K562 (cell line): ENCODE results near the gene ARHGAP15. TPM values are rescaled to one million over a fixed set of nuclear protein-coding genes. Genes with fewer than 3 reads are reported as not detected.

Experiments used
- polyA plus RNA-seq, 8 experiments: library from polyadenylated mRNA; depleted of rRNA in 4 of 8; stranded (reverse) in 5 of 8; unstranded in 3 of 8; fragments of >200 nt; fragmentation: Nextera tagmentation in 2 of 8; fragmentation: Illumina TruSeq in 1 of 8; extraction: Ambion mirVana in 2 of 8; extraction: Trizol in 1 of 8; gene quantifications; 2 replicates each; pipeline versions ENCODE4 v1.2.1 to v1.2.3, GENCODE V29; 2011 to 2014; ENCODE audit warnings: inconsistent platforms in 1 of 8, missing spikeins in 1 of 8
- total RNA-seq, 7 experiments: library from RNA; depleted of rRNA in 6 of 7; stranded (reverse); fragments of >200 nt in 6 of 7; fragmentation: Illumina TruSeq in 2 of 7; extraction: Trizol in 2 of 7; gene quantifications; 2 replicates each; pipeline versions ENCODE4 v1.2.1 to v1.2.3, GENCODE V29; 2011 to 2021; ENCODE audit warnings: low replicate concordance in 1 of 7
- TF ChIP-seq, protein P1 (sequence below): fragments of 450-650 bp; IDR thresholded peaks from 2 replicates; pipeline ENCODE4 v1.6.1; 2016; ENCODE audit warnings: mild to moderate bottlenecking, moderate library complexity

The ARHGAP15 gene
- total and polyA plus RNA-seq, 9 of the 15 experiments (the other 6 are each of a cell fraction or from before 2014, with no cell fraction given), result 1.5 to 17.9 (median 7.9) TPM

DNA sequence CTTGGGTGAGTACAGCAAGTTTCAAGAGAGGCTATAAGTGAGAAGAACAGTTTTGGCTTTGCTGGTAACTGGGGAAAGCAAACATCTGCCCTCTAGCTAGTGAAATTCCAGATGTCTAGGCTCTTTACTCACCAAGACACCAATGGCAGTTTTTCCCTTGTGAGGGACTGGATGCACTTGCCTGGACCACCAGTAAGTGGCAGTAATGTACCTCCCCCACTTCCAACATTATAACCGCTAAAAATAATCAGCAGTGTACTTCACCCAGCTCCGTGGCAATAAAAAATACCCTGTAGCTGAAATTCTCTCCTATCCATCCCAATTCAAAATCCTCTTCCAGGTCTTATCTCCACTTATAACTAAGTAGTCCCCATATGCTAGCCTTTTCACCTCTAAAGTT, 383.9 kb downstream of the ARHGAP15 start (continued):
- TF ChIP-seq, protein P1, sequence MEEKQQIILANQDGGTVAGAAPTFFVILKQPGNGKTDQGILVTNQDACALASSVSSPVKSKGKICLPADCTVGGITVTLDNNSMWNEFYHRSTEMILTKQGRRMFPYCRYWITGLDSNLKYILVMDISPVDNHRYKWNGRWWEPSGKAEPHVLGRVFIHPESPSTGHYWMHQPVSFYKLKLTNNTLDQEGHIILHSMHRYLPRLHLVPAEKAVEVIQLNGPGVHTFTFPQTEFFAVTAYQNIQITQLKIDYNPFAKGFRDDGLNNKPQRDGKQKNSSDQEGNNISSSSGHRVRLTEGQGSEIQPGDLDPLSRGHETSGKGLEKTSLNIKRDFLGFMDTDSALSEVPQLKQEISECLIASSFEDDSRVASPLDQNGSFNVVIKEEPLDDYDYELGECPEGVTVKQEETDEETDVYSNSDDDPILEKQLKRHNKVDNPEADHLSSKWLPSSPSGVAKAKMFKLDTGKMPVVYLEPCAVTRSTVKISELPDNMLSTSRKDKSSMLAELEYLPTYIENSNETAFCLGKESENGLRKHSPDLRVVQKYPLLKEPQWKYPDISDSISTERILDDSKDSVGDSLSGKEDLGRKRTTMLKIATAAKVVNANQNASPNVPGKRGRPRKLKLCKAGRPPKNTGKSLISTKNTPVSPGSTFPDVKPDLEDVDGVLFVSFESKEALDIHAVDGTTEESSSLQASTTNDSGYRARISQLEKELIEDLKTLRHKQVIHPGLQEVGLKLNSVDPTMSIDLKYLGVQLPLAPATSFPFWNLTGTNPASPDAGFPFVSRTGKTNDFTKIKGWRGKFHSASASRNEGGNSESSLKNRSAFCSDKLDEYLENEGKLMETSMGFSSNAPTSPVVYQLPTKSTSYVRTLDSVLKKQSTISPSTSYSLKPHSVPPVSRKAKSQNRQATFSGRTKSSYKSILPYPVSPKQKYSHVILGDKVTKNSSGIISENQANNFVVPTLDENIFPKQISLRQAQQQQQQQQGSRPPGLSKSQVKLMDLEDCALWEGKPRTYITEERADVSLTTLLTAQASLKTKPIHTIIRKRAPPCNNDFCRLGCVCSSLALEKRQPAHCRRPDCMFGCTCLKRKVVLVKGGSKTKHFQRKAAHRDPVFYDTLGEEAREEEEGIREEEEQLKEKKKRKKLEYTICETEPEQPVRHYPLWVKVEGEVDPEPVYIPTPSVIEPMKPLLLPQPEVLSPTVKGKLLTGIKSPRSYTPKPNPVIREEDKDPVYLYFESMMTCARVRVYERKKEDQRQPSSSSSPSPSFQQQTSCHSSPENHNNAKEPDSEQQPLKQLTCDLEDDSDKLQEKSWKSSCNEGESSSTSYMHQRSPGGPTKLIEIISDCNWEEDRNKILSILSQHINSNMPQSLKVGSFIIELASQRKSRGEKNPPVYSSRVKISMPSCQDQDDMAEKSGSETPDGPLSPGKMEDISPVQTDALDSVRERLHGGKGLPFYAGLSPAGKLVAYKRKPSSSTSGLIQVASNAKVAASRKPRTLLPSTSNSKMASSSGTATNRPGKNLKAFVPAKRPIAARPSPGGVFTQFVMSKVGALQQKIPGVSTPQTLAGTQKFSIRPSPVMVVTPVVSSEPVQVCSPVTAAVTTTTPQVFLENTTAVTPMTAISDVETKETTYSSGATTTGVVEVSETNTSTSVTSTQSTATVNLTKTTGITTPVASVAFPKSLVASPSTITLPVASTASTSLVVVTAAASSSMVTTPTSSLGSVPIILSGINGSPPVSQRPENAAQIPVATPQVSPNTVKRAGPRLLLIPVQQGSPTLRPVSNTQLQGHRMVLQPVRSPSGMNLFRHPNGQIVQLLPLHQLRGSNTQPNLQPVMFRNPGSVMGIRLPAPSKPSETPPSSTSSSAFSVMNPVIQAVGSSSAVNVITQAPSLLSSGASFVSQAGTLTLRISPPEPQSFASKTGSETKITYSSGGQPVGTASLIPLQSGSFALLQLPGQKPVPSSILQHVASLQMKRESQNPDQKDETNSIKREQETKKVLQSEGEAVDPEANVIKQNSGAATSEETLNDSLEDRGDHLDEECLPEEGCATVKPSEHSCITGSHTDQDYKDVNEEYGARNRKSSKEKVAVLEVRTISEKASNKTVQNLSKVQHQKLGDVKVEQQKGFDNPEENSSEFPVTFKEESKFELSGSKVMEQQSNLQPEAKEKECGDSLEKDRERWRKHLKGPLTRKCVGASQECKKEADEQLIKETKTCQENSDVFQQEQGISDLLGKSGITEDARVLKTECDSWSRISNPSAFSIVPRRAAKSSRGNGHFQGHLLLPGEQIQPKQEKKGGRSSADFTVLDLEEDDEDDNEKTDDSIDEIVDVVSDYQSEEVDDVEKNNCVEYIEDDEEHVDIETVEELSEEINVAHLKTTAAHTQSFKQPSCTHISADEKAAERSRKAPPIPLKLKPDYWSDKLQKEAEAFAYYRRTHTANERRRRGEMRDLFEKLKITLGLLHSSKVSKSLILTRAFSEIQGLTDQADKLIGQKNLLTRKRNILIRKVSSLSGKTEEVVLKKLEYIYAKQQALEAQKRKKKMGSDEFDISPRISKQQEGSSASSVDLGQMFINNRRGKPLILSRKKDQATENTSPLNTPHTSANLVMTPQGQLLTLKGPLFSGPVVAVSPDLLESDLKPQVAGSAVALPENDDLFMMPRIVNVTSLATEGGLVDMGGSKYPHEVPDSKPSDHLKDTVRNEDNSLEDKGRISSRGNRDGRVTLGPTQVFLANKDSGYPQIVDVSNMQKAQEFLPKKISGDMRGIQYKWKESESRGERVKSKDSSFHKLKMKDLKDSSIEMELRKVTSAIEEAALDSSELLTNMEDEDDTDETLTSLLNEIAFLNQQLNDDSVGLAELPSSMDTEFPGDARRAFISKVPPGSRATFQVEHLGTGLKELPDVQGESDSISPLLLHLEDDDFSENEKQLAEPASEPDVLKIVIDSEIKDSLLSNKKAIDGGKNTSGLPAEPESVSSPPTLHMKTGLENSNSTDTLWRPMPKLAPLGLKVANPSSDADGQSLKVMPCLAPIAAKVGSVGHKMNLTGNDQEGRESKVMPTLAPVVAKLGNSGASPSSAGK, result no peak
